Measurements from ENCODE around the gene GAMT.

GRCh38 chr19:1431759-1432506 lies 30.6 kb upstream of the GAMT start:
- TF ChIP-seq, protein P1, sequence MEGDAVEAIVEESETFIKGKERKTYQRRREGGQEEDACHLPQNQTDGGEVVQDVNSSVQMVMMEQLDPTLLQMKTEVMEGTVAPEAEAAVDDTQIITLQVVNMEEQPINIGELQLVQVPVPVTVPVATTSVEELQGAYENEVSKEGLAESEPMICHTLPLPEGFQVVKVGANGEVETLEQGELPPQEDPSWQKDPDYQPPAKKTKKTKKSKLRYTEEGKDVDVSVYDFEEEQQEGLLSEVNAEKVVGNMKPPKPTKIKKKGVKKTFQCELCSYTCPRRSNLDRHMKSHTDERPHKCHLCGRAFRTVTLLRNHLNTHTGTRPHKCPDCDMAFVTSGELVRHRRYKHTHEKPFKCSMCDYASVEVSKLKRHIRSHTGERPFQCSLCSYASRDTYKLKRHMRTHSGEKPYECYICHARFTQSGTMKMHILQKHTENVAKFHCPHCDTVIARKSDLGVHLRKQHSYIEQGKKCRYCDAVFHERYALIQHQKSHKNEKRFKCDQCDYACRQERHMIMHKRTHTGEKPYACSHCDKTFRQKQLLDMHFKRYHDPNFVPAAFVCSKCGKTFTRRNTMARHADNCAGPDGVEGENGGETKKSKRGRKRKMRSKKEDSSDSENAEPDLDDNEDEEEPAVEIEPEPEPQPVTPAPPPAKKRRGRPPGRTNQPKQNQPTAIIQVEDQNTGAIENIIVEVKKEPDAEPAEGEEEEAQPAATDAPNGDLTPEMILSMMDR (conservative IDR thresholded peaks at IDR 0.05; ENCODE audit: low read length), result no peak
- TF ChIP-seq EZH2phosphoT487 (IDR thresholded peaks at IDR 0.05; ENCODE audit: borderline replicate concordance), result no peak
